Neural cell (in vitro differentiated cells): Measurements from ENCODE around the gene STXBP1.

ENCODE experiments used
- EP300 ChIP-seq: fragments of 450-650 bp; conservative IDR thresholded peaks from 2 replicates; pipeline ENCODE4 v1.6.1; 2014; ENCODE audit warnings: antibody characterized with exemption, mild to moderate bottlenecking, moderate library complexity; ENCODE audit not compliant: poor library complexity, severe bottlenecking
- EZH2 ChIP-seq: fragments of 200-600, 300-800 bp; shearing (Covaris generic), sonication (generic); IDR thresholded peaks from 2 replicates; pipeline ENCODE4 v1.6.1; 2014; ENCODE audit warnings: antibody characterized with exemption, low read length, borderline replicate concordance, mild to moderate bottlenecking; ENCODE audit not compliant: insufficient read depth, poor library complexity, severe bottlenecking
- MXI1 ChIP-seq: fragments of 450-650 bp; conservative IDR thresholded peaks from 2 replicates; pipeline ENCODE4 v1.6.1; 2014; ENCODE audit warnings: antibody characterized with exemption, mild to moderate bottlenecking; ENCODE audit not compliant: poor library complexity, severe bottlenecking
- POLR2AphosphoS5 ChIP-seq: IDR thresholded peaks from 2 replicates; pipeline ENCODE4 v1.6.1; 2012
- RAD21 ChIP-seq: fragments of 450-650 bp; conservative IDR thresholded peaks from 2 replicates; pipeline ENCODE4 v1.6.1; 2014; ENCODE audit warnings: antibody characterized with exemption, mild to moderate bottlenecking, moderate library complexity
- REST ChIP-seq: IDR thresholded peaks from 2 replicates; pipeline ENCODE4 v1.6.1; 2012; ENCODE audit warnings: borderline replicate concordance
- TAF1 ChIP-seq: IDR thresholded peaks from 2 replicates; pipeline ENCODE4 v1.6.1; 2012; ENCODE audit warnings: low read depth
- TF ChIP-seq, protein P1 (sequence below): fragments of 450-650 bp; IDR thresholded peaks from 2 replicates; pipeline ENCODE4 v1.5.1; 2014; ENCODE audit warnings: antibody characterized with exemption, mild to moderate bottlenecking, moderate library complexity; ENCODE audit not compliant: poor library complexity, severe bottlenecking

- TF ChIP-seq, protein P1, sequence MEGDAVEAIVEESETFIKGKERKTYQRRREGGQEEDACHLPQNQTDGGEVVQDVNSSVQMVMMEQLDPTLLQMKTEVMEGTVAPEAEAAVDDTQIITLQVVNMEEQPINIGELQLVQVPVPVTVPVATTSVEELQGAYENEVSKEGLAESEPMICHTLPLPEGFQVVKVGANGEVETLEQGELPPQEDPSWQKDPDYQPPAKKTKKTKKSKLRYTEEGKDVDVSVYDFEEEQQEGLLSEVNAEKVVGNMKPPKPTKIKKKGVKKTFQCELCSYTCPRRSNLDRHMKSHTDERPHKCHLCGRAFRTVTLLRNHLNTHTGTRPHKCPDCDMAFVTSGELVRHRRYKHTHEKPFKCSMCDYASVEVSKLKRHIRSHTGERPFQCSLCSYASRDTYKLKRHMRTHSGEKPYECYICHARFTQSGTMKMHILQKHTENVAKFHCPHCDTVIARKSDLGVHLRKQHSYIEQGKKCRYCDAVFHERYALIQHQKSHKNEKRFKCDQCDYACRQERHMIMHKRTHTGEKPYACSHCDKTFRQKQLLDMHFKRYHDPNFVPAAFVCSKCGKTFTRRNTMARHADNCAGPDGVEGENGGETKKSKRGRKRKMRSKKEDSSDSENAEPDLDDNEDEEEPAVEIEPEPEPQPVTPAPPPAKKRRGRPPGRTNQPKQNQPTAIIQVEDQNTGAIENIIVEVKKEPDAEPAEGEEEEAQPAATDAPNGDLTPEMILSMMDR, result no peak
- TF ChIP-seq POLR2AphosphoS5 (no peak), EZH2 (no peak), TAF1 (no peak), MXI1 (no peak), RAD21 (no peak), EP300 (no peak), REST (no peak)
Observed at GRCh38 chr9:127595611-127596010, 16.5 kb upstream of the STXBP1 start.
